GM12873 (cell line): ENCODE results near the gene HCN3.
A peak's percentile ranks its signal among the peaks of the same experiment; 100 is the strongest.

Experiments used
- TF ChIP-seq, protein P1 (sequence below): IDR thresholded peaks from 2 replicates; pipeline ENCODE4 v1.5.1; 2012; ENCODE audit warnings: low read depth, mild to moderate bottlenecking, moderate library complexity, low read length, control low read depth; ENCODE audit not compliant: insufficient read depth; ENCODE audit errors: missing control alignments

The HCN3 gene

GRCh38 chr1:155245163-155245524 is 32.1 kb upstream of the HCN3 start:
- TF ChIP-seq, protein P1, sequence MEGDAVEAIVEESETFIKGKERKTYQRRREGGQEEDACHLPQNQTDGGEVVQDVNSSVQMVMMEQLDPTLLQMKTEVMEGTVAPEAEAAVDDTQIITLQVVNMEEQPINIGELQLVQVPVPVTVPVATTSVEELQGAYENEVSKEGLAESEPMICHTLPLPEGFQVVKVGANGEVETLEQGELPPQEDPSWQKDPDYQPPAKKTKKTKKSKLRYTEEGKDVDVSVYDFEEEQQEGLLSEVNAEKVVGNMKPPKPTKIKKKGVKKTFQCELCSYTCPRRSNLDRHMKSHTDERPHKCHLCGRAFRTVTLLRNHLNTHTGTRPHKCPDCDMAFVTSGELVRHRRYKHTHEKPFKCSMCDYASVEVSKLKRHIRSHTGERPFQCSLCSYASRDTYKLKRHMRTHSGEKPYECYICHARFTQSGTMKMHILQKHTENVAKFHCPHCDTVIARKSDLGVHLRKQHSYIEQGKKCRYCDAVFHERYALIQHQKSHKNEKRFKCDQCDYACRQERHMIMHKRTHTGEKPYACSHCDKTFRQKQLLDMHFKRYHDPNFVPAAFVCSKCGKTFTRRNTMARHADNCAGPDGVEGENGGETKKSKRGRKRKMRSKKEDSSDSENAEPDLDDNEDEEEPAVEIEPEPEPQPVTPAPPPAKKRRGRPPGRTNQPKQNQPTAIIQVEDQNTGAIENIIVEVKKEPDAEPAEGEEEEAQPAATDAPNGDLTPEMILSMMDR, result no peak

DNA sequence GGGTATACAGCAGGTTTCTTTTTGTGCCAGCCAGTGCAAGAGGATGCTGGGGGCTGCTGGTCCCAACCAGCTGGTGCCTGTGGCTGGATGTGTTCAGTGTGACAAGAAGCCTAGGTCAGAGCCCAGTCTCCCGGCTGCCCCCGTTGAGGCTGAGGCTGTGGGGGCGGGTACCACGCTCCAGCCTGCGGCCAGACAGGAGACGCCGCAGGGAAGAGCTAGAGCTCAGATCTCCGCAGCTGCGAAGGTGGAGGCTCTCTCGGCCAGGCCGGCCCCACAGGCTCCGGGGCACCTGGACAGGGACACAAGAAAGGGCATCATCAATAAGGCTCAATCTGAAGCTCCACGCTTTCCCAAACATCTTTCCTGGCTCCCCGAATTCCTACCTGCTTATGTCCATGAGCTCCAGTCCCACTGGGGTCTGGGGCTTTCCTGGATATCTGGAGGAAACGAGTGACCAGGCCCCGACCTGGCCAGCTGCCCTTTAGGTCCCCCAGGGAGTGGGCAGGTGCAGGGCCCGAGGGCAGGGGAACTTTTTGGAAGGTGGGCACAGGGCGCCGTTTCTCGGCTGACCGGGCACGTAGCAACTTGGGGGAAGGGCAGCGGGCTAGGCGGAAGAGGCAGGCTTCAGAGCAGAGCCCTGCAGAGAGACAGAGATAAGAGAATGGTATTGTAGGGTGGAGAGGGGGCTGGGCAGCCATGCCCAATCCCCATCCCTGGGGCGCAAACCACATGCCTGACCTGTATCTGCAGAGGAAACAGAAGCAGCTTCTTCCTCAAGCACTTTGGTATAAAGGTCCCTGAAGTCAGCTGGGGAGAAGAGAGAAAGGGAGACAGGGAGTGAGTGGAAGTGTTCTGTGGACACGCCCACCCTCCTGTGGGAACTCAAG is 29.4 kb upstream of the HCN3 start:
- TF ChIP-seq, protein P1, result no peak

DNA sequence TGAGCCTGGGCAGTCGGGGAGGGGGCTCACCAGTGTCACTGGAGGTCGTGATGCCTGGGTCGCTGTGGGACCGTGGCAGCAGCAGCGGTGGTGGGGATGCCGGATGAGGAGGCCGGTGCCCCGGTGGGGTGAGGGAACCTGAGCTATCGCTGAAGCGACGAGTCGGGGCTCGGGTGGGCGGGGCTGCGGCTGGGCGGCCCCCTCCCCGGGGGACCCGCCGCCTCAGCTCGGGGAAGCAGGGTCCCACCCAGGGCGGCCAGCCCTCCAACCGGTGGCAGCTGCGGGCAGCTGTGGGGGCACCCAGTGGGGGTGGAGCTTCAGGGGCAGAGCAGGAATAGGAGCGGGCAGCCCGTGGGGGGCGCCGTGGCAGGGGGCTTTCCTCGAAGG is 27.0 kb upstream of the HCN3 start:
- TF ChIP-seq, protein P1, result no peak

DNA sequence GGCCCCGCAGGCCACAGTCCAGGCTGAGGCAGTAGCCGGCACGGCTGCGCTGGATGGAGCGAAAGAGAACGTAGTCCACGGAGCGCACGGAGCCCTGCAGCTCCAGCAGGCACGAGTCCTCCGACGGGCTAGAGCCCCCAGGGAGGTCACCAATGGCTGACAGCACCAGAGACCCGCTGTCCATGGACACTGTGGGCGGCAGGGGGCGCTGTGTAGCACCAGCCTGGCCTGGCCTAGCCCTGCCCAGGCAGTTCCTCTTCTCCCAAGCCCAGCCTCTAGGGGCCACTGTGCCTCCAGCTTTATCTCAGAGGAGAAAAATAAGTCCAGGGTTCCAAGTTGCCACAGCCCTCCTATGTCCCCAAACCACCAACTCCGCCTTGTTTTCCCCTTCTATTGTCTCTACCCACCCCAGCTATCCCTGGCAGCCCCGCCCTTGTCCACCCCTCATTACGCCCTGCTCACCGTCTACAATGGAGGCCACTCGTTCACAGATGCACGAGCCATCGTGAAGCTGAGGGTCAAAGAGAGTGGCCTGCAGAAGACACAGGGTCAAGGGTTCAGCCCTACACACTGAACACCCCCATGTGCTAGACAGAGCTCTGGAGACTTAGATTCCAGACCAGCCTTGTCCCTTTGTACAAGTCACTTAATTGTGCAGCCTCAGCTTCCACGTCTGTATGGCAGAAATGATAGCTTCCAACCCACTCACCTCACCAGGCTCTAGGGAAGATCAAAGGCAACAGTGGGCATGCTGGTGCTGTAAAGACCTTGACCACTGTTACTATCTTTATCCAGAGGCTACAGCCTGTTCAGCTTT is 26.4 kb upstream of the HCN3 start:
- TF ChIP-seq, protein P1, result peak; percentile 100

DNA sequence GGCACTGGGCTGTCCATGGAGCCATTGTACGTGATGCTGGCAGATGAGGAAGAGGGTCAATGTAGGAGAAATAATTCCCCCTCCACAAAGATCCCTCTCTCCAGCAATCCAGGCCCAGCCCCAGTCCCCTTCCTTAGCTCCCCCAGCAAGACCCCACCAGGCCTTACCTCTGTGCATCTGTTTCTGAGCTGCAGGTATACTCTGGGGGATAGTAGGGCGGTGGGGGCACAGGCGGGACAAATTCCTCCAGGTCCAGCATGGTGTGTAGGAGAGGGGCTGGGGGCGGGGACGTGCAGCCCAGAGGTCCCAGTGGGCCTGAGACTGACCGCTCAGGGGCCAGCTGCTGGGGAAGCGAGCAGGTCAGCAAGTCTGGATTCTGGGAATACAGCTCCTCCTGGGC is 25.7 kb upstream of the HCN3 start:
- TF ChIP-seq, protein P1, result no peak

DNA sequence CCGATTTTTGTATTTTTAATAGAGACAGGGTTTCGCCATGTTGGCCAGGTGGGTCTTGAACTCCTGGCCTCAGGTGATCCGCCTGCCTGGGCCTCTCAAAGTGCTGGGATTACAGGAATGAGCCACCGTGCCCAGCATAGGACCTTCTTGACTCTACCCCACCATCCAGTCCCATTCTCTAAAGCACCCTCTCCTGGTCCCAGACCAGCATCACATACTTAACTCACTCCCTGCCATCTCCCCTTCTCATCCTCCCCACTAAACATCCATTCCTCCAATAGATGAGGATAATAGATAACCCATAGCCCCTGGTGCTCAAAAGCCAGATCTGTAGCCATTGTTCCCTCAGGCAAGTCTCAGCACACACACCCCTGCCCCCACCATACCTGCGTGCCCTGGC is 24.1 kb upstream of the HCN3 start:
- TF ChIP-seq, protein P1, result no peak

GRCh38 chr1:155253797-155254196 is 23.5 kb upstream of the HCN3 start:
- TF ChIP-seq, protein P1, result no peak
